HG03342 (cell line): ENCODE results near the gene PDIA2.
"Not testable (repeated sequence)": the region's sequence is repeated elsewhere in the genome, so short reads cannot be mapped to it uniquely, and the experiment has no call there.

Source experiments
- ATAC-seq: cut with Tn5 transposase; IDR thresholded peaks from one replicate; pipeline ENCODE4 v1.9.1; 2021; ENCODE audit warnings: mild to moderate bottlenecking, moderate library complexity; ENCODE audit not compliant: unreplicated experiment

The PDIA2 gene, protein sequence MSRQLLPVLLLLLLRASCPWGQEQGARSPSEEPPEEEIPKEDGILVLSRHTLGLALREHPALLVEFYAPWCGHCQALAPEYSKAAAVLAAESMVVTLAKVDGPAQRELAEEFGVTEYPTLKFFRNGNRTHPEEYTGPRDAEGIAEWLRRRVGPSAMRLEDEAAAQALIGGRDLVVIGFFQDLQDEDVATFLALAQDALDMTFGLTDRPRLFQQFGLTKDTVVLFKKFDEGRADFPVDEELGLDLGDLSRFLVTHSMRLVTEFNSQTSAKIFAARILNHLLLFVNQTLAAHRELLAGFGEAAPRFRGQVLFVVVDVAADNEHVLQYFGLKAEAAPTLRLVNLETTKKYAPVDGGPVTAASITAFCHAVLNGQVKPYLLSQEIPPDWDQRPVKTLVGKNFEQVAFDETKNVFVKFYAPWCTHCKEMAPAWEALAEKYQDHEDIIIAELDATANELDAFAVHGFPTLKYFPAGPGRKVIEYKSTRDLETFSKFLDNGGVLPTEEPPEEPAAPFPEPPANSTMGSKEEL

DNA sequence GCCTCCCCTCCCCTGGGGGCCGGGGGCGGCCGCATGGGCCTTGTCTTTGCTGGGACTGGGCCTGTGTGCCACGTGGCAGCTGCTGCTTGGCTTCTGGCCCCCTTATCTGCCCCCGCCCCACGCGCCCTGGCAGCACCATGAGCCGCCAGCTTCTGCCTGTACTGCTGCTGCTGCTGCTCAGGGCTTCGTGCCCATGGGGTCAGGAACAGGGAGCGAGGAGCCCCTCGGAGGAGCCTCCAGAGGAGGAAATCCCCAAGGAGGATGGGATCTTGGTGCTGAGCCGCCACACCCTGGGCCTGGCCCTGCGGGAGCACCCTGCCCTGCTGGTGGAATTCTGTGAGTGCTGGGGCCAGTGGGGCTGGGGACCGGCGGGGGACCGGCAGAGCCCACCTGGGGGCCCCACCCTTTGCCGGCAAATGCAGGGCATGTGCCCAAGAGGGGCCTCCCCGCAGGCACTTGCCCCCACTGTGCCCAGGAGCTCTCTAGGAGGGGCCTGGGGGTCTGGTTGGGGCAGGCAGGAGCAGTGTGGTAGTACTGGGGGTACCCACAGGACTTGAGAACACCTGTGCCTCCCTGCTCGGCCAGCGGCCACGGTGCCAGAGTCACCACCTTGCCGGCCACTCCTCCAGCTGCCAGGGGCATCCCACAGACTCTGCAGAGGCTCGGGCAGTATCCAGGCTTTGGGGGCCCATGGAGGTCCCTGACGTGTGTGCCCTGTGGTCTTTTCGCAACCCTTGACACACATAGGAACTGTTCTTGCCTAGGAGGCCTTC is at the start of gene PDIA2:
TSS of gene PDIA2 (plus strand) at position 132 of the 773 bp plus-strand sequence. CDS start at position 138, 6 bp downstream.
- no peak for ATAC-seq

DNA sequence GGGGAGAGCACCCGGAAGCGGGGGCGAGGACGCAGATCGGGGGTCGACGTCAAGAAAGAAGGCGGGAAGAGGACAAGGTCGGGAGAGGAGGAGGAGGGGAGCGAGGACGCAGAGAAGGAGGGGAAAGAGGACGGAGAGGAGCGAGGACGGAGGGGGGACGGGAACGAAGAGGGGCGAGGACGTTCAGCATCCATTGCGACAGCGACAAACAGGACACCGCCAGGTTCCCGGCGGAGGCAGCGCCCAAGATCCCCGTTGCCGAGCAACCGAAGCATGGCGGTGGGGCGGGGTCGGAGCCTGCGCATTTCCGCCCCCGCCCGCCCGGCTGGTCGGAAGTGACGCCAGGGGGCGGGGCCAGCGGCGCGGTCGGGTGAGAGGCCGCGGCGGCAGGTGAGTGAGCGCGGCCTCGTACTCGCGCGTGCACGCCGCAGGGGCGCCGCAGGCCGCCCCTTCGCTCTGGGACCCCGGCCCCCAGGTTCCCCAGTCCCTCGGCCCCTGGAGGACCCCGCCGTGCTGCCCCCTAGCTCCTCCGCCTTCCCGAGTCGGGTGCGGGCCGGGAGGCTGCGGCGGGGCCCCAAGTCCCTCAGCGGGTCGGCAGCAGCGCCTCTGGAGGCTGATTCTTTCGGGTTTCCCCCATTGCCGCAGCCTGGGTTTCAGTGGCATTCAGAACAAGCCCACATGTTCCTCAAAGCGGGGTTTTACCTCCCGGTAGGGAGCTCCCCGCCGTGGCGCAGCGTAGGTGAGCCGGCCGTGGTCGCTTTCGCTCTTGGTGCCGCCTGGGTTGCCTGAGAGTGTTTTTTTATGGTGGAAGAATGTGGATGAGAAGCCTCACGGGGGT is 48.3 kb upstream of the PDIA2 start, which contains the start of gene FAM234A:
TSS of gene FAM234A (plus strand) at position 354 of the 838 bp plus-strand sequence. CDS start 19,593 bp downstream, outside the sequence.
- peak; percentile 77 for ATAC-seq

DNA sequence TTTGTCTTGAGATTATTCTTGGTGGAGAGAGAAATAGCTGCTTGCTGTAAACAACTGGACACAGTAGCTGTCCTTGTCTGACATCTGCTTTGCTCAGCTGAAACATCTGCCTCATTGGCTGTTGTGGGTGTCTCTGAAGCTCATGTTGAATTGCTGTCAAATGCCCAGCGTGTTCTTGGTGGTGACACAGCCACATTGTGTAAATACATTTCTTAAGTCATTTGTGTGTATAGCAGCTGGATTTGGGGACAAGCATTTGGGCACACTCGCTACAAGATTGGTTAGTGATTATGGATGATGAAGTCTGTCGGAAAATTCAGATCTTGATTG is 43.1 kb upstream of the PDIA2 start:
- no peak for ATAC-seq

DNA sequence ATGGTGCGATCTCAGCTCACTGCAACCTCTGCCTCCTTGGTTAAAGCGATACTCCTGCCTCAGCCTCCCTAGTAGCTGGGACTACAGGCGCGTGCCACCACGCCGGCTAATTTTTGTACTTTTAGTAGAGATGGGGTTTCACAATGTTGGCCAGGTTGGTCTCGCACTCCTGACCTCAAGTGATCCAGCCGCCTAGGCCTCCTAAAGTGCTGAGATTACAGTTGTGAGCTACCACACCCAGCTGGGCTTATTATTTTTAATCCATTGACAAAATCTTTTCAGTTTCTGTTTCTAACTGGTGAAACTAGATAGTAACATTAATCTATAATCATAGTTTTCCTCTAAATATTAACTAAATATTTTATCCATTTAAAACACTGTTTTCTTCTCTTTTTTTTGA is 42.4 kb upstream of the PDIA2 start:
- ATAC-seq, result no peak

DNA sequence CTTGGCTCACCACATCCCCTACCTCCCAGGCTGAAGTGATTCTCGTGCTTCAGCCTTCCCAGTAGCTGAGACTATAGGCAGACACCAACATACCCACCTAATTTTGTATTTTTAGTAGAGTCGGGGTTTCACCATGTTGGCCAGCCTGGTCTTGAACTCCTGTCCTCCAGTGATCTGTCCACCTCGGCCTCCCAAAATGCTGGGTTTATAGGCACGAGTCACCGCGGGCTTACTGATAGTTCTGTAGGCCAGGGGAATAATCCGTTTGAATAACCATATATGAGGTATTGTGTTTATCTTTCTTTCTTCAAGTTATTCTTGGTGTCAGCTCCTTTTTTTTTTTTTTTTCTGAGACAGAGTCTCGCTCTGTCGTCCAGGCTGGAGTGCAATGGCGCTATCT is 40.7 kb upstream of the PDIA2 start:
- no peak for ATAC-seq

DNA sequence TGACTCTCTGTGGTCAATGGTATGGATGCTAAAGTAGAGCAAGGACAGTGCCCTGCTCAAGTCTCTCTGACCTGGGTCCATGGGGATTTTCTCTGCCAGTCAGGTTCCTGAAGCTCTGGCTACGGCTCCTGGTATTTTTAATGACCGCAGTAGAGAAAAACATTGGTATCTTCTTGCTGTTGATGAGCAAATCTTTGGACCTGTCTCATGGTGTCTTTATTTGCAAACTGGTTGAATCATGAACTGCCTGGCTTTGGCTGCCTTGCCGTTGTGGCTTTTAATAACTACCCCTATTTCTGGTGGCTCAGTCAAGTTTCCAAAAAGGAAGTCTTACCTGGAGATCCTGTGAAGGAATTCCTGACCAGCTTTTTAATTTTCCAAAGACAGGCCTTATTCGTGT is 39.6 kb upstream of the PDIA2 start:
- no peak for ATAC-seq

DNA sequence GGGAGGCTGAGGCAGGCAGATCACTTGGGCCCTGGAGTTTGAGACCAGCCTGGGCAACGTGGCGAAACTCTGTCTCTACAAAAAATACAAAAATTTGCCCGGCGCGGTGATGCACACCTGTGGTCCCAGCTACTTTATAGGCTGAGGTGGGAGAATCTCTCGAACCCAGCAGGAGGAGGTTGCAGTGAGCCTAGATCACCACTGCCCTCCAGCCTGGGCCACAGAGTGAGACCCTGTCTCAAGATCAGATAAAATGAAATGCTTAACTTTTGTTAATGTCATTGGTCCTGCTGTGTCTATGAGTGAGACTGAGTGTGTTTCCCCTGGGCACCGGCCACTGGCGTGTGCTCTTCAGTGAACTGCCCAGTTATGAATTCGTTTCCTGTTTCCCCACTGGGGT is 37.9 kb upstream of the PDIA2 start:
- no peak for ATAC-seq

DNA sequence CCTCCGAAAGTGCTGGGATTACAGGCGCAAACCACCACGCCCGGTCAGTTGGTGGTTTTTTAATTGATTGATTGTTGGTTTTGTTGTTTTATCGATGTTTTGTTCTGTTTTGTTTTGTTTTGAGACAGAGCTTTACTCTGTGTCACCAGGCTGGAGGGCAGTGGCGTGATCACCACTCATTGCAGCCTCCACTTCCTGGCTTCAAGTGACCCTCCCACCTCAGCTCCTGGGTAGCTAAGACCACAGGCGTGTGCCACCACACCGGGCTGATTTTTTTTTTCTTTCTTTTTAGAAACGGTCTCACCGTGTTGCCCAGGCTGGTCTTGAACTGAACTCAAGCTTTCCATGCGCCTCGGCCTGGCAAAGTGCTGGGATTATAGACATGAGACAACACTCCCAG is 35.9 kb upstream of the PDIA2 start:
- no peak for ATAC-seq

DNA sequence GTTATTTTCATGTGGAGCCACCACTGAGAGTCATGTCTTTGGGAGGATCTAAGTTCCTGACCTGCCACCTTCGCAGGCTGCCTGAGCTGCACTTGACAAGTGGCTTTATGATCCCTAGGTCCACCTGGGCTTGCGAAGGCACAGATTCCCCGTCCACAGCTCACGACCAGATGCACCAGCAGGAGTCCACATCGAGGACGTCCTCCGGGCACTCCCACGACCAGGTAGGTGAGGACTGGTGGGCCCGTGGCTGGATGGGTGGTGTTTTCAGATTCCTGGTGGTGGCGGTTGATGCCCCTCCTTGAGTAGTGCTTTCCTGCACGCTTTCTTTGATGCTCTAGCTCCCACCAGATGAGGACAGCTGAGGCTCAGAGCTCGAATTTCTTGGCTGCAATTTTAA is 33.5 kb upstream of the PDIA2 start:
- no peak for ATAC-seq

DNA sequence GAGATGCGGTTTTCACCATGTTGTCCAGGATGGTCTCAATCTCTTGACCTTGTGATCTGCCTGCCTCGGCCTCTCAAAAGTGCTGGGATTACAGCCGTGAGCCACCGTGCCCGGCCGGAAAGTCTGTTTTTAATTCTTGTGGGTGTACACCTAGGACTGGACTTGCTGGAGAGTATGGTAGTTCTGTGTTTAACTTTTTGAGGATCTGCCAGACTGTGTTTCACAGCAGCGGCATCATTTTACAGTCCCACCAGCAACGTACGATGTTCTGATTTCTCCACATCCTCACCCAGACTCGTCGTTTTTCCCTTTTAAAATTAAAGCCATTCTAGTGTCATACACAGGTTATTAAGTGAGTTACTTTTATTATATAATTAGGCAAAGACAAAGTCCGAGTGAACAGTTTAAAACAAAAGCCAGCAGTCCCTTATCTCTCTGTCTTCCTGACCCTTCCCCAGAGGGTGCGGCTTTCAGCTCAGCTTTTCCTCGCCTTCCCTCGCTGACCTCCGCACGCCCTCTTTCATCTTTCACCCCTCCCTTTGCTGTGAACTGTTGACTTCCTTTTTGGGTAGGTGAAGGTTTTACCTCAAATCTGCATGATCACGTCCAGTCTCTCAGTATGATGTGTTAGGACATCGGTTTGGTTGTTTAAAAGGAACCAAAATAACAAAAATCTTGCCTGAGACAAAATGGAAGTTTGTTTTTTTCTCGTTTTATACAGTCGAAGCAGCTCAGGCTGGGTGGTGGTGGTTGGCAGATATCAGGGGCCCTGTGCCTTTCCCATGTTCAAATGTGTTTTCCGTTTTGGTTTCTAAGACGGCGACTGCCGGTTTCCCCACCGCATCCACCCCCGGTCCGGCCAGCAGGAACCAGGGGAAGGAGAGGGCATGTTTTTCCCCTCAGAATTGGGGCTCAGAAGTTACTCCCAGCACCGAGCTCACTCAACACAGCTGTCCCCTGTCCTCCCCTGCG is 30.3 kb upstream of the PDIA2 start:
- no peak for ATAC-seq

DNA sequence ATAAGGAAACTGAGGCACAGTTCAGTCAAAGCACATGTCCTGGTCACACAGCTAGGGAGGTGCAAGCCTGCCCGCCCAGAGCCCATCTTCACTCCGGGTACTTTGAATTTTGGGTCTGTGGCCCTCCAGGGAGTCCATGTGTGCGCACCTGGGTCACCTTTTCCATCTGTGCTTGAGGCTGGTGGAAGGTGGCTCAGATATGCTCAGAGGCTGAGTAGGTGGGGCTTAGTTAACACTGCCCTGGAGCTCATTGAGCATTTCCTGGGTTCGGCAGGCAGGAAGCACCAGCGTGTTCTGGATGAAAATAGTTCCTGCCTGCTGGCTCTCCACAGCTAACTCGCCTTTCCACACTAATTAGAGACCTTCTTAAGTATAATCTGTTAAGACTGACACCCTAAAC is 29.1 kb upstream of the PDIA2 start:
- no peak for ATAC-seq

DNA sequence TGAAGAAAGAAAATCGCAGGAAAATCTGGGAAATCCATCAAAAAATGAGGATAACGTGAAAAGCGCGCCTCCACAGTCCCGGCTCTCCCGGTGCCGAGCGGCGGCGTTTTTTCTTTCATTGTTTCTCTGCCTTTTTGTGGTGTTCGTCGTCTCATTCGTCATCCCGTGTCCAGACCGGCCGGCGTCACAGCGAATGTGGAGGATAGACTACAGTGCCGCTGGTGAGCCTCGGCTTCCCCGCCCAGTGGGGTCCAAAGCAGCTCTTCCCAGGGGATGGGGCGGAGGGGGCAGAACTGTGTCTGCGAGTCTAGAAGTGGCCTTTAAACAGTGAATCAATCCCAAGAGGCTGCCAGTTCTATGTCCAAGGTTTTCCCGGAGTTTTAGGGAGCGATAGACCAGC is 28.5 kb upstream of the PDIA2 start:
- no peak for ATAC-seq

DNA sequence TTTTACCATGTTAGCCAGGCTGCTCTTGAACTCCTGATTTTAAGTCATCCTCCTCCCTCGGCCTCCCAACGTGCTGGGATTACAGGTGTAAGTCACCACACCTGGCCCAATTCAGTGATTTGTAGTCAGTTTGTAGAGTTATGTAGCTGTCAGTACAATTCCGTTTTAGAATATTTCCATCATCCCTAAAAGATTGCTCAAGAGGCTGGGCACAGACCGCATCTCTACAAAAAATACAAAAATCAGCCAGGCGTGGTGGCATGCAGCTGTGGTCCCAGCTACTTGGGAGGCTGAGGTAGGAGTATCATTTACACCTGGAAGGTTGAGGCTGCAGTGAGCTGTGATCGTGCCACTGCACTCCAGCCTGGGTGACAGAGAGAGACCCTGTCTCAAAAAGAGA is 27.8 kb upstream of the PDIA2 start:
- ATAC-seq, result no peak

DNA sequence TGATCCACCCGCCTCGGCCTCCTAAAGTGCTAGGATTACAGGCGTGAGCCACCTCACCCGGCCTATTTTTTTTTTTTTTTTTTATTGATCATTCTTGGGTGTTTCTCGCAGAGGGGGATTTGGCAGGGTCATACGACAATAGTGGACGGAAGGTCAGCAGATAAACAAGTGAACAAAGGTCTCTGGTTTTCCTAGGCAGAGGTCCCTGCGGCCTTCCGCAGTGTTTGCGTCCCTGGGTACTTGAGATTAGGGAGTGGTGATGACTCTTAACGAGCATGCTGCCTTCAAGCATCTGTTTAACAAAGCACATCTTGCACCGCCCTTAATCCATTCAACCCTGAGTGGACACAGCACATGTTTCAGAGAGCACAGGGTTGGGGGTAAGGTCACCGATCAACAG is 24.9 kb upstream of the PDIA2 start:
- ATAC-seq, result not testable (repeated sequence)

DNA sequence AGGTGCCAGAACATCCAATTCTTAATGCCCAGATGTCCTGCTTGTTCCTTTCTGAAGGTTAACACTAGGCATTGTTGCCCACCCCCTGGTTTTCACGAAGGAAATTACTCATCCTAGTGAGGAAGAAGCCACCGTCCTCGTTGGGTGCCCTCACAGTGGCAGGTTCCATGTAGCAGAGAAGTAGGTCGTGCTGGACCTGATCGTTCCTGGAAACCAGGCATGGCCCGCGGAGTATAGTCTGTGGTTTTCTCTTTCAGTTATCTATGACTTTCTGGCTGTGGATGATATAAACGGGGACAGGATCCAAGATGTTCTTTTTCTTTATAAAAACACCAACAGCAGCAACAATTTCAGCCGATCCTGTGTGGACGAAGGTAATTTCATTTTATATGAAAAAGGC is 23.7 kb upstream of the PDIA2 start:
- no peak for ATAC-seq

DNA sequence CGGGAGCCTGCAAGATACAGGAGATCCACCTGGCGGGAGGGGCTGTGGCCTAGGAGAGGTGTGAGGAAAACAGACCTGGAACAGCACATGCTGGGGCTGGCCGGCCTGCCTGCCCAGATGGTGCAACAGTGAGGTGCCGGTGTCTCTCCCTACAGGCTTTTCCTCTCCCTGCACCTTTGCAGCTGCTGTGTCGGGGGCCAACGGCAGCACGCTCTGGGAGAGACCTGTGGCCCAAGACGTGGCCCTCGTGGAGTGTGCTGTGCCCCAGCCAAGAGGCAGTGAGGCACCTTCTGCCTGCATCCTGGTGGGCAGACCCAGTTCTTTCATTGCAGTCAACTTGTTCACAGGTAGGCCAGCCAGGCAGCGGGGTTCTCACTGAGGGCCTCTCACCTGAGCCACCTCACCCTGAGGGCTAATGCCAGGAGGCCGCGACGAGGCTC is 23.1 kb upstream of the PDIA2 start:
- no peak for ATAC-seq

DNA sequence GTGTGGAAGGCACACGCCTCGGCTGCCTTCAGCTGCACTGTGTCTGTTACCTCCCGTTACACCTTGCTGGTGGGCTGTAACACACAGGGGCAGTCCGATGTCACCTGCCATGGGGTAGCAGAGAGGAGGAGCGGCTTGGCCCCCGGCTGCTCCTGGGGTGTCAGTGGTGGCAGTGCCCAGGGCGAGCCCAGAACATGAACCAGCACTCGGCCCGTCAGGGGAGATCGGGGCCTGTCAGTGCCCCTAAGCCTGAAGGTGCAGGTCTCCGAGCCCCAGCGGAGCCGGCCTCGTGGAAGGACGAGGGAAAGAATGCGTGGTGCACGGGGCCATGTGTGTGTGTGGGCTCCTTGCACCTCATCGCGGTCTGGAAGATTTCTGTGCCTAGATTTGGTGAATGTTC is 22.6 kb upstream of the PDIA2 start:
- no peak for ATAC-seq

DNA sequence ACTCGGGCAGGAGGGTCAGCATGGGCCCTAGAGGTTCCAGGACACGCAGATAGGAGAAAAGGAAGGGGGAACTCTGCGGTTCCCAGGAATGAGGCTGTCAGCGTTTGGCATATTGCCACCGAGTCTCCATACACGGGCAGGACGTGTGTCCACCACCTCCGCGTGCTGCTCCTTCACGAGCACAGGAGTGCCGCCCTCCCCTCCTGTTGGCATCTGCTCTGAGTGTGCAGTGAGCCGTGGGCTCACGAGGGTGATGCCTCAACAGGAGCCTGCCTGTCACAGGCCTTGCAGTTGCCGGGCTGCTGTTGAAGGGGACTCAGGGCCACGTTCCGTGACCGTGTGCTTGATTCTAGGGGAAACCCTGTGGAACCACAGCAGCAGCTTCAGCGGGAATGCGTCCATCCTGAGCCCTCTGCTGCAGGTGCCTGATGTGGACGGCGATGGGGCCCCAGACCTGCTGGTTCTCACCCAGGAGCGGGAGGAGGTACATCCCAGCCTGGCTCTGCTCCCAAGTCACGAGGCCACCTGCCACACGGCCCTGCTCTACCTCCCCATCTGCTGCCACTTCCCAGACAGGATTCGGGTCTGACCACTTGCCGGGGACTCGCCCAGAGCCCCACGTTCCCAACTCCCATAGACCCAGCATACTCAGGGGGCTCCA is 21.8 kb upstream of the PDIA2 start:
- ATAC-seq, result no peak

DNA sequence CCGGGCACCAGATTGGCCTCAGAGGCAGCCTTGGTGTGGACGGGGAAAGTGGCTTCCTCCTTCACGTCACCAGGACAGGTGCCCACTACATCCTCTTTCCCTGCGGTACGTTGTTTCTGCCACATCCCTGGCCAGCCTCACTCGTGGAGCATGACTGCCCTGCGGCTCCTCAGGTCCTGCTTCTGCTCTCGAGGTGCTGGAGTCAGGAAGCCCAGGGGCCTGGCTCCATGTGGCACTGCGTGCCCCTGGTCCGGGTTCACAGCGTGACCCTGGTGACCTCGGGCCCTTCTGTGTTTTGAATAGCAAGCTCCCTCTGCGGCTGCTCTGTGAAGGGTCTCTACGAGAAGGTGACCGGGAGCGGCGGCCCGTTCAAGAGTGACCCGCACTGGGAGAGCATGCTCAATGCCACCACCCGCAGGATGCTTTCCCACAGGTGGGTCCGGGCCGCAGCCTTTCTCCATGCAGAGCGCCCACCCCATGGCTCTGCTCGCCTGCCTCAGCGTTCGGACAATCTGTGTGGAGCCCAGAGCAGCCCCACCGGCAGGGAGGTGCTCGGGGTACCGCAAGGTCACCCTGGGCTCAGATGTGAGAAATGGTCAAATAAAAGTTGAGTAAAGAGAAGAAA is 20.7 kb upstream of the PDIA2 start:
- no peak for ATAC-seq
